ENCODE measurements around the gene ARHGAP26. TPM values are rescaled to one million over a fixed set of nuclear protein-coding genes. Genes with fewer than 3 reads are reported as not detected.

The ARHGAP26 gene
- total and polyA plus RNA-seq, 4 donors: 1.8 to 16.7 (median 4.1) TPM

DNA sequence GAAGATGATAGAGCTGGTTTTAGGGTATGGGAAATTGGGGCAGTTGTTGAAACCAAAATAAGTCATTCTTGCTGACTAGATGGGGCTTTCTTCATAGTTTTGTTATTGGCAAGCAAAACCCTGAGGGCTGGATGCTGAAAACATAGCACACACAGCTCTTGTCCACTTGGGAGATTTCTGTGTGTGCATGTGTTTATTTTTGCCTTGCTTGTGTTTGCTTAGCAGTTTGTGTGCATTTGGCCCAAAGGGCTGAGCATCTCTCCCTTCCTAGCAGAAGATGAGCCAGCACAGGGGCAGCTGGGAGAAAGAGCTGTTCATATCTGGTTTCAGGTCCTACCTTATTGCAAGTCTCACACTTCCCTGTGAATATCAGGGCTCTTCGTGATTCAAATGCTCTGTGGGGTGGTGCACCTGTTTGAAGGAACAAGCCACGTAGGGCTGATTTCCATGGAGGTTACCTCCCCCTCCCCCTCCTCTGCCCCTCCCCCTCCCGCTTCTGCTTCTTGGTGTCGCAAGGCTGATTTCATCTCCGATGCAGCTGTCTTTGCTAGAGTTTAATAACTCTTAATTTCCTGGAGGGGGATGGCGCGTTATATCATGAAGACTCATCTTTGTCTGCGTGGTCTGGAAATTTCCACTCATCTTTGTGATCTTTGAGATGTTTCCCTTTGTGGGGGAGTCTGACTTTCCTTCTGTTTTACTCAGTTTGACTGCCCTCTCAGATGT, 296.5 kb downstream of the ARHGAP26 start:
- TF ChIP-seq RXRA (IDR thresholded peaks at IDR 0.05): no peak
- no peak for TF ChIP-seq YY1 (IDR thresholded peaks at IDR 0.05)
- no peak for TF ChIP-seq SP1 (IDR thresholded peaks at IDR 0.05)
- TF ChIP-seq NR2F2 (IDR thresholded peaks at IDR 0.05): no peak
- TF ChIP-seq TAF1 (conservative IDR thresholded peaks at IDR 0.05): no peak
- DNase-seq (ENCODE audit: low spot score): no peak
- H3K27ac ChIP-seq (ENCODE audit: low read depth in 1 of 2, low read length in 2 of 2): no peak overlapping the region
- WGBS: 74% methylated on average over 8 of the region's 8 CpGs
- H3K9ac ChIP-seq (ENCODE audit: low read depth in 1 of 2, low read length in 2 of 2): no peak overlapping the region
- H3K9me3 ChIP-seq (ENCODE audit: control insufficient read depth in 4 of 4, low read length in 3 of 4): no peaks in the 10 kb centered on the region
- no peaks in the 10 kb centered on the region for H3K27me3 ChIP-seq (ENCODE audit: control insufficient read depth in 4 of 4, insufficient read depth in 4 of 4, low read length in 3 of 4)
- peaks cover 0 to 4% (median 0%) of the 10 kb centered on the region in 4 donors for H3K4me1 ChIP-seq (ENCODE audit: control insufficient read depth in 4 of 4, insufficient read depth in 4 of 4, low read length in 3 of 4)
- H3K36me3 ChIP-seq (ENCODE audit: control insufficient read depth in 4 of 4, insufficient read depth in 3 of 4, low read depth in 1 of 4, low read length in 3 of 4): peaks cover 0 to 11% (median 6%) of the 10 kb centered on the region in 4 donors
- no peak overlapping the region for H3K4me3 ChIP-seq (ENCODE audit: low read depth in 1 of 3, low read length in 3 of 3)

DNA sequence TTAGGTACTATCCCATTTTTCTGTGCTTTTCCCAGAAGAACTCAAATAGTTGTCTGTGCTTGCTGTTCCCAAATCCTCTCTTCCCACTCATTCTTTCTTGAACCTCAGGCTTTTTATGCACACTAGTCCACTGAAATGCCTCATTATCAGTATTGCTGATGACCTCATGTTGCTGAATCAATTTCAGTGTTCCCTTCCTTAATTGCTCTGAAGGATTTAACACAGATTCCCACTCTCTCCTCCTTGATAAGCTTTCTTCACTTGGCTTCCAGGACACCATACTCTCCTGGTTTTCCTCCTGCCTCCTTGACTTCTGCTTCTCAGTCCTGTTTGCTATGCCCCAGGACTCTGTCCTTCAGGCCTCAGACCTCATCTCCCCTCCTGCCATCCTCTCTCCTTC, 298.5 kb downstream of the ARHGAP26 start:
- no peak for TF ChIP-seq HNF4A (conservative IDR thresholded peaks at IDR 0.05)
- no peak for TF ChIP-seq TAF1 (conservative IDR thresholded peaks at IDR 0.05)
- TF ChIP-seq, protein P1, sequence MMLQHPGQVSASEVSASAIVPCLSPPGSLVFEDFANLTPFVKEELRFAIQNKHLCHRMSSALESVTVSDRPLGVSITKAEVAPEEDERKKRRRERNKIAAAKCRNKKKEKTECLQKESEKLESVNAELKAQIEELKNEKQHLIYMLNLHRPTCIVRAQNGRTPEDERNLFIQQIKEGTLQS (IDR thresholded peaks at IDR 0.05): no peak
- TF ChIP-seq SP1 (IDR thresholded peaks at IDR 0.05): no peak
- no peak for TF ChIP-seq JUND (IDR thresholded peaks at IDR 0.05)
- no peak for DNase-seq (ENCODE audit: low spot score)
- Histone ChIP-seq H3K27ac (ENCODE audit: low read depth in 1 of 2, low read length in 2 of 2) (no peak overlapping the region), H3K27me3 (ENCODE audit: control insufficient read depth in 4 of 4, insufficient read depth in 4 of 4, low read length in 3 of 4) (no peaks in the 10 kb centered on the region), H3K9ac (ENCODE audit: low read depth in 1 of 2, low read length in 2 of 2) (no peak overlapping the region), H3K4me1 (ENCODE audit: control insufficient read depth in 4 of 4, insufficient read depth in 4 of 4, low read length in 3 of 4) (no peaks in the 10 kb centered on the region), H3K9me3 (ENCODE audit: control insufficient read depth in 4 of 4, low read length in 3 of 4) (no peaks in the 10 kb centered on the region), H3K4me3 (ENCODE audit: low read depth in 1 of 3, low read length in 3 of 3) (no peak overlapping the region), H3K36me3 (ENCODE audit: control insufficient read depth in 4 of 4, insufficient read depth in 3 of 4, low read depth in 1 of 4, low read length in 3 of 4) (peaks cover 0 to 11% (median 6%) of the 10 kb centered on the region in 4 donors)

DNA sequence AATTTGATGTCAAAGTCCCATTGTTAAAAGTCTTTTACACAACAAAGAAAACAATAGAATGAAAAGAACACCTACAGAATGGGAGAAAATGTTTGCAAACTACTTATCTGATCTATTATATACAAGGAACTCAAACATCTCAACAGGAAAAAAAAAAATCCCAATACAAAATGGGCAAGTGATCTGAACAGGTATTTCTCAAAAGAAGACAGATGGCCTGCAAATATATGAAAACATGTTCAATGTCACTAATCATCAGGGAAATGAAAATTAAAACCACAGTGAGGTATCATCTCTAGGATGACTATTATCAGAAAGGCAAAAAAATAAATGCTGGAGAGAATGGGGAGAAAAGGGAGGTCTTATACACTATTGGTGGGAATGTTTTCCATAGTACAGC, 301.8 kb downstream of the ARHGAP26 start:
- Histone ChIP-seq H3K9me3 (ENCODE audit: control insufficient read depth in 4 of 4, low read length in 3 of 4) (no peaks in the 10 kb centered on the region), H3K9ac (ENCODE audit: low read depth in 1 of 2, low read length in 2 of 2) (no peak overlapping the region), H3K27ac (ENCODE audit: low read depth in 1 of 2, low read length in 2 of 2) (no peak overlapping the region), H3K36me3 (ENCODE audit: control insufficient read depth in 4 of 4, insufficient read depth in 3 of 4, low read depth in 1 of 4, low read length in 3 of 4) (peaks cover 0 to 11% (median 4%) of the 10 kb centered on the region in 4 donors), H3K27me3 (ENCODE audit: control insufficient read depth in 4 of 4, insufficient read depth in 4 of 4, low read length in 3 of 4) (no peaks in the 10 kb centered on the region), H3K4me1 (ENCODE audit: control insufficient read depth in 4 of 4, insufficient read depth in 4 of 4, low read length in 3 of 4) (no peaks in the 10 kb centered on the region), H3K4me3 (ENCODE audit: low read depth in 1 of 3, low read length in 3 of 3) (no peak overlapping the region)
- no peak for TF ChIP-seq RXRA (IDR thresholded peaks at IDR 0.05)
- TF ChIP-seq ZBTB33 (IDR thresholded peaks at IDR 0.05): no peak
- no peak for TF ChIP-seq YY1 (IDR thresholded peaks at IDR 0.05)
- TF ChIP-seq FOXA1 (IDR thresholded peaks at IDR 0.05): no peak
- TF ChIP-seq RAD21 (IDR thresholded peaks at IDR 0.05): no peak
- TF ChIP-seq FOXA2 (IDR thresholded peaks at IDR 0.05): no peak
- TF ChIP-seq, protein P1 (IDR thresholded peaks at IDR 0.05): no peak
- TF ChIP-seq CTCF (IDR thresholded peaks at IDR 0.05; ENCODE audit: low read depth, low read length, missing input control): no peak
- TF ChIP-seq EGR1 (IDR thresholded peaks at IDR 0.05; ENCODE audit: low read depth in 2 of 2): no peak
- no peak for TF ChIP-seq NR2F2 (IDR thresholded peaks at IDR 0.05)
- TF ChIP-seq MAX (IDR thresholded peaks at IDR 0.05): no peak
- TF ChIP-seq TAF1 (conservative IDR thresholded peaks at IDR 0.05): no peak
- no peak for TF ChIP-seq HNF4A (conservative IDR thresholded peaks at IDR 0.05)
- no peak for TF ChIP-seq HNF4G (IDR thresholded peaks at IDR 0.05)
- no peak for TF ChIP-seq GABPA (IDR thresholded peaks at IDR 0.05 in 1 of 2, conservative IDR thresholded peaks at IDR 0.05 in 1 of 2)
- no peak for DNase-seq (ENCODE audit: low spot score)

Measured in liver (tissue), 9 donors.